Sigmoid colon (tissue), 7 donors: Measurements from ENCODE around the gene ANKS1A. TPM values are rescaled to one million over a fixed set of nuclear protein-coding genes. Genes with fewer than 3 reads are reported as not detected.

Experiments used
- DNase-seq: peaks from one replicate; pipeline ENCODE4 v3.0.0-alpha.2; 2019
- H3K27ac ChIP-seq, 4 donors: fragments of 200-600 bp; sonication (generic); one replicate each; pipeline ENCODE4 v1.5.1; 2016 to 2019; ENCODE audit warnings: mild to moderate bottlenecking in 1 of 4
- H3K27me3 ChIP-seq, 3 donors: fragments of 200-600 bp; sonication (generic); one replicate each; pipeline ENCODE4 v1.5.1; 2019; ENCODE audit warnings: mild to moderate bottlenecking in 1 of 3
- H3K36me3 ChIP-seq, 4 donors: fragments of 200-600 bp; sonication (generic); one replicate each; pipeline ENCODE4 v1.5.1; 2016 to 2019
- H3K4me1 ChIP-seq, 4 donors: fragments of 200-600 bp; sonication (generic); one replicate each; pipeline ENCODE4 v1.5.1; 2017 to 2019
- H3K4me3 ChIP-seq, 4 donors: fragments of 200-600 bp; sonication (generic); one replicate each; pipeline ENCODE4 v1.5.1; 2017 to 2019; ENCODE audit warnings: mild to moderate bottlenecking in 2 of 4, moderate library complexity in 1 of 4
- H3K9me3 ChIP-seq, 4 donors: fragments of 200-600 bp in 3 of 4; sonication (generic) in 3 of 4; one replicate each; pipeline versions ENCODE4 v1.5.1 to v1.6.1; 2013 to 2019
- CTCF ChIP-seq, 4 experiments: fragments of 450-650 bp in 3 of 4; fragments of 200-600 bp in 1 of 4; IDR thresholded peaks; one replicate each; pipeline ENCODE4 v1.5.1; 2016 to 2019; ENCODE audit warnings: antibody characterized with exemption in 4 of 4, mild to moderate bottlenecking in 3 of 4, moderate library complexity in 2 of 4
- EP300 ChIP-seq, 4 donors: sonication (generic); formaldehyde crosslinking; IDR thresholded peaks; one replicate each; pipeline ENCODE4 v1.6.1; 2017; ENCODE audit warnings: antibody characterized with exemption in 4 of 4
- POLR2A ChIP-seq, 2 donors: fragments of 450-650 bp; IDR thresholded peaks; one replicate each; pipeline ENCODE4 v1.6.1; 2016; ENCODE audit warnings: antibody characterized with exemption in 2 of 2, mild to moderate bottlenecking in 2 of 2, moderate library complexity in 2 of 2
- POLR2AphosphoS5 ChIP-seq, 4 donors: sonication (generic); formaldehyde crosslinking; IDR thresholded peaks; one replicate each; pipeline ENCODE4 v1.6.1; 2017; ENCODE audit warnings: antibody characterized with exemption in 4 of 4
- WGBS, 2 donors: extraction: QIAGEN DNeasy Blood & Tissue Kit; methylation state at CpG; one replicate each; pipeline ENCODE4 v1.1.7; 2013; 5-methylcytosine and 5-hydroxymethylcytosine counted together
- intact Hi-C: fragments of 100-400 bp; cut with DNase I; formaldehyde crosslinking; loops from one replicate; pipeline ENCODE4 v1.15.1; 2023
- polyA plus RNA-seq, 3 donors: library from polyadenylated mRNA; stranded (reverse); fragments of 200-250 nt; gene quantifications; one replicate each; pipeline ENCODE4 v1.2.3, GENCODE V29; 2013
- total RNA-seq, 4 donors: library from RNA; depleted of rRNA; stranded (reverse); fragments of >200 nt; gene quantifications; one replicate each; pipeline ENCODE4 v1.1.0, GENCODE V29; 2016
- donor health status: healthy with polysubstance abuse.
- donor health status: Bipolar disorder and iron deficiency.
- donor health status: healthy.

Gene ANKS1A
- total and polyA plus RNA-seq, 7 donors, result 9.0 to 60.1 (median 37.8) TPM

- peak in 3 of 4 donors; percentile 48 to 82 (median 80) for TF ChIP-seq POLR2AphosphoS5 (IDR thresholded peaks at IDR 0.05)
- no peak for TF ChIP-seq CTCF (IDR thresholded peaks at IDR 0.05)
- no peak for TF ChIP-seq POLR2A (IDR thresholded peaks at IDR 0.05)
- TF ChIP-seq EP300 (IDR thresholded peaks at IDR 0.05), result no peak
- no peak overlapping the region for H3K4me3 ChIP-seq
- H3K27ac ChIP-seq, result peak overlapping the region in 3 of 4 donors; percentile 68 to 70 (median 69)
- no peaks in the 10 kb centered on the region for H3K27me3 ChIP-seq
- H3K36me3 ChIP-seq, result no peaks in the 10 kb centered on the region
- intact Hi-C loops, result loop anchor here (5.0 kb wide), 1 partner anchor 70 kb away; the partner anchor contains the start of genes ANKS1A and TAF11
- H3K4me1 ChIP-seq, result peaks cover 0 to 62% (median 49%) of the 10 kb centered on the region in 4 donors
- DNase-seq, result no peak
- WGBS, 2 donors, result 63 to 73% methylated on average over 2 of the region's 2 CpGs
- H3K9me3 ChIP-seq, result no peaks in the 10 kb centered on the region
Measured at GRCh38 chr6:34957231-34957783, 68.3 kb downstream of the ANKS1A start.

GRCh38 chr6:34958734-34959133 lies 69.7 kb downstream of the ANKS1A start:
- H3K4me3 ChIP-seq, result no peak overlapping the region
- peaks cover 0 to 56% (median 46%) of the 10 kb centered on the region in 4 donors for H3K4me1 ChIP-seq
- intact Hi-C loops, result loop anchor here (5.0 kb wide), 1 partner anchor 71 kb away; the partner anchor contains the start of genes ANKS1A and TAF11
- no peaks in the 10 kb centered on the region for H3K9me3 ChIP-seq
- 71 to 80% methylated on average over 2 of the region's 2 CpGs for WGBS, 2 donors
- peak overlapping the region in 3 of 4 donors; percentile 68 to 70 (median 69) for H3K27ac ChIP-seq
- DNase-seq, result no peak
- no peaks in the 10 kb centered on the region for H3K27me3 ChIP-seq
- TF ChIP-seq POLR2AphosphoS5 (IDR thresholded peaks at IDR 0.05) (no peak), POLR2A (IDR thresholded peaks at IDR 0.05) (no peak), CTCF (IDR thresholded peaks at IDR 0.05) (no peak), EP300 (IDR thresholded peaks at IDR 0.05) (no peak)
- H3K36me3 ChIP-seq, result no peaks in the 10 kb centered on the region

GRCh38 chr6:34959224-34959623 lies 70.2 kb downstream of the ANKS1A start:
- intact Hi-C loops, result loop anchor here (5.0 kb wide), 1 partner anchor 72 kb away; the partner anchor contains the start of genes ANKS1A and TAF11
- peaks cover 0 to 53% (median 44%) of the 10 kb centered on the region in 4 donors for H3K4me1 ChIP-seq
- H3K27me3 ChIP-seq, result no peaks in the 10 kb centered on the region
- no peak for DNase-seq
- H3K9me3 ChIP-seq, result no peaks in the 10 kb centered on the region
- no peak for TF ChIP-seq POLR2A (IDR thresholded peaks at IDR 0.05)
- no peak for TF ChIP-seq EP300 (IDR thresholded peaks at IDR 0.05)
- TF ChIP-seq POLR2AphosphoS5 (IDR thresholded peaks at IDR 0.05), result no peak
- TF ChIP-seq CTCF (IDR thresholded peaks at IDR 0.05), result no peak
- H3K27ac ChIP-seq, result peak overlapping the region in 1 of 4 donors; percentile 69
- H3K4me3 ChIP-seq, result no peak overlapping the region
- H3K36me3 ChIP-seq, result no peaks in the 10 kb centered on the region

- DNase-seq, result no peak
- WGBS, 2 donors, result 76 to 82% methylated on average over 2 of the region's 2 CpGs
- intact Hi-C loops, result no loop called here
- Histone ChIP-seq H3K4me1 (peaks cover 0 to 58% (median 45%) of the 10 kb centered on the region in 4 donors), H3K4me3 (no peak overlapping the region), H3K9me3 (no peaks in the 10 kb centered on the region), H3K27me3 (no peaks in the 10 kb centered on the region), H3K27ac (peak overlapping the region in 1 of 4 donors; percentile 16), H3K36me3 (no peaks in the 10 kb centered on the region)
- no peak for TF ChIP-seq POLR2AphosphoS5 (IDR thresholded peaks at IDR 0.05)
- no peak for TF ChIP-seq CTCF (IDR thresholded peaks at IDR 0.05)
- TF ChIP-seq POLR2A (IDR thresholded peaks at IDR 0.05), result no peak
- TF ChIP-seq EP300 (IDR thresholded peaks at IDR 0.05), result no peak
Measured at GRCh38 chr6:34961082-34961481, 72.0 kb downstream of the ANKS1A start.
